NOMO-1 treated with DMSO at 0.1 percent for 48 hours (cell line): ENCODE measurements around the gene BAAT.

Source experiments
- DNase-seq: peaks from one replicate; lab custom pipeline; 2025; ENCODE audit not compliant: unreplicated experiment; lab: John Stamatoyannopoulos, UW

The BAAT gene

GRCh38 chr9:101398930-101399642 lies 14.3 kb upstream of the BAAT start:
- DNase-seq, result no peak

GRCh38 chr9:101398068-101398929 lies 13.5 kb upstream of the BAAT start, which contains the start of the genes MRPL50 and ZNF189:
TSS of gene MRPL50 (minus strand) at chr9:101398618. CDS start at chr9:101398592, 26 bp downstream.
TSS of gene ZNF189 (plus strand) at chr9:101398851. CDS start at chr9:101399157, 306 bp downstream.
- DNase-seq, result peak; percentile 100

- peak; percentile 35 for DNase-seq
These were observed 12.9 kb upstream of the BAAT start for GRCh38 chr9:101397746-101398067.

GRCh38 chr9:101394687-101395086 lies 9.9 kb upstream of the BAAT start:
- no peak for DNase-seq

- DNase-seq, result no peak
These were observed 8.3 kb upstream of the BAAT start for GRCh38 chr9:101393135-101393534.

GRCh38 chr9:101388507-101388993 lies 3.7 kb upstream of the BAAT start:
- no peak for DNase-seq

- DNase-seq, result no peak
These were observed 3.2 kb upstream of the BAAT start for GRCh38 chr9:101387871-101388506.

GRCh38 chr9:101383361-101383760 lies 1.4 kb downstream of the BAAT start:
- no peak for DNase-seq

- DNase-seq, result no peak
These were observed 2.9 kb downstream of the BAAT start for GRCh38 chr9:101381833-101382342.

- no peak for DNase-seq
These were observed 3.7 kb downstream of the BAAT start for GRCh38 chr9:101381118-101381517.

GRCh38 chr9:101380295-101380694 lies 4.5 kb downstream of the BAAT start:
- DNase-seq, result no peak

- DNase-seq, result no peak
These were observed 8.5 kb downstream of the BAAT start for GRCh38 chr9:101376111-101376848.

GRCh38 chr9:101375546-101375945 lies 9.3 kb downstream of the BAAT start:
- no peak for DNase-seq

GRCh38 chr9:101372327-101373118 lies 12.3 kb downstream of the BAAT start:
- no peak for DNase-seq

GRCh38 chr9:101371813-101372212 lies 13.0 kb downstream of the BAAT start:
- no peak for DNase-seq

GRCh38 chr9:101369884-101370531 lies 14.8 kb downstream of the BAAT start:
- DNase-seq, result no peak

- no peak for DNase-seq
These were observed 15.5 kb downstream of the BAAT start for GRCh38 chr9:101369286-101369685.

- DNase-seq, result no peak
These were observed 17.5 kb downstream of the BAAT start for GRCh38 chr9:101367323-101367722.

- no peak for DNase-seq
These were observed 18.6 kb downstream of the BAAT start for GRCh38 chr9:101366038-101366756.
